ENCODE measurements around the gene SIPA1L2. TPM values are rescaled to one million over a fixed set of nuclear protein-coding genes. Genes with fewer than 3 reads are reported as not detected.

The SIPA1L2 gene
- total and polyA plus RNA-seq, 10 donors, result 1.1 to 67.7 (median 27.7) TPM

- TF ChIP-seq POLR2A (IDR thresholded peaks at IDR 0.05) (no peak), CTCF (IDR thresholded peaks at IDR 0.05 in 8 of 11, conservative IDR thresholded peaks at IDR 0.05 in 3 of 11) (no peak), POLR2AphosphoS5 (IDR thresholded peaks at IDR 0.05) (no peak)
- peaks cover 0 to 9% (median 8%) of the 10 kb centered on the region in 6 donors for H3K4me1 ChIP-seq
- H3K27me3 ChIP-seq (replicated peaks in 1 of 7), result no peaks in the 10 kb centered on the region
- 20 to 32% (median 27%) methylated on average over 4 of the region's 4 CpGs for WGBS, 5 donors
- no peak overlapping the region for H3K4me3 ChIP-seq
- intact Hi-C loops (cut with DNase I; ENCODE audit: low total_unique reads), result no loop called here
- no peak for DNase-seq
- H3K36me3 ChIP-seq, result no peaks in the 10 kb centered on the region
- no peaks in the 10 kb centered on the region for H3K9me3 ChIP-seq
- no peak overlapping the region for H3K27ac ChIP-seq
Measured at GRCh38 chr1:232667778-232668165, 37.8 kb upstream of the SIPA1L2 start.

- no peaks in the 10 kb centered on the region for H3K9me3 ChIP-seq
- H3K4me1 ChIP-seq, result peaks cover 0 to 9% (median 8%) of the 10 kb centered on the region in 6 donors
- no peak overlapping the region for H3K27ac ChIP-seq
- no peak for DNase-seq
- H3K4me3 ChIP-seq, result no peak overlapping the region
- no peak for TF ChIP-seq CTCF (IDR thresholded peaks at IDR 0.05 in 8 of 11, conservative IDR thresholded peaks at IDR 0.05 in 3 of 11)
- TF ChIP-seq POLR2A (IDR thresholded peaks at IDR 0.05), result no peak
- TF ChIP-seq POLR2AphosphoS5 (IDR thresholded peaks at IDR 0.05), result no peak
- WGBS, 5 donors, result 22 to 24% (median 23%) methylated on average over 3 of the region's 3 CpGs
- intact Hi-C loops (cut with DNase I; ENCODE audit: low total_unique reads), result no loop called here
- no peaks in the 10 kb centered on the region for H3K27me3 ChIP-seq (replicated peaks in 1 of 7)
- no peaks in the 10 kb centered on the region for H3K36me3 ChIP-seq
Measured at GRCh38 chr1:232667094-232667777, 37.3 kb upstream of the SIPA1L2 start.

GRCh38 chr1:232664844-232665777 is 35.2 kb upstream of the SIPA1L2 start:
- no peaks in the 10 kb centered on the region for H3K36me3 ChIP-seq
- peaks cover 0 to 9% (median 8%) of the 10 kb centered on the region in 6 donors for H3K4me1 ChIP-seq
- H3K9me3 ChIP-seq, result no peaks in the 10 kb centered on the region
- intact Hi-C loops (cut with DNase I; ENCODE audit: low total_unique reads), result no loop called here
- TF ChIP-seq POLR2A (IDR thresholded peaks at IDR 0.05) (no peak), POLR2AphosphoS5 (IDR thresholded peaks at IDR 0.05) (no peak), CTCF (IDR thresholded peaks at IDR 0.05 in 8 of 11, conservative IDR thresholded peaks at IDR 0.05 in 3 of 11) (no peak)
- H3K27me3 ChIP-seq (replicated peaks in 1 of 7), result no peaks in the 10 kb centered on the region
- no peak for DNase-seq
- H3K4me3 ChIP-seq, result no peak overlapping the region
- H3K27ac ChIP-seq, result no peak overlapping the region
- WGBS, 5 donors, result 88 to 93% (median 89%) methylated on average over 3 of the region's 3 CpGs

GRCh38 chr1:232662910-232663309 is 33.0 kb upstream of the SIPA1L2 start:
- intact Hi-C loops (cut with DNase I; ENCODE audit: low total_unique reads), result no loop called here
- no peak for DNase-seq
- H3K9me3 ChIP-seq, result no peaks in the 10 kb centered on the region
- H3K27ac ChIP-seq, result no peak overlapping the region
- TF ChIP-seq POLR2A (IDR thresholded peaks at IDR 0.05) (no peak), CTCF (IDR thresholded peaks at IDR 0.05 in 8 of 11, conservative IDR thresholded peaks at IDR 0.05 in 3 of 11) (no peak), POLR2AphosphoS5 (IDR thresholded peaks at IDR 0.05) (no peak)
- peaks cover 0 to 9% (median 8%) of the 10 kb centered on the region in 6 donors for H3K4me1 ChIP-seq
- H3K4me3 ChIP-seq, result no peak overlapping the region
- no peaks in the 10 kb centered on the region for H3K27me3 ChIP-seq (replicated peaks in 1 of 7)
- H3K36me3 ChIP-seq, result no peaks in the 10 kb centered on the region
- WGBS, 5 donors, result 62 to 77% (median 69%) methylated on average over 7 of the region's 7 CpGs

All from spleen (tissue), 11 donors.